A673 (cell line): Measurements from ENCODE around the gene C19orf12.

Experiments used
- CTCF ChIP-seq: fragments of 300-800, 200-600 bp; sonication (generic); conservative IDR thresholded peaks from 2 replicates; pipeline ENCODE4 v1.5.1; 2017; ENCODE audit warnings: low read depth, mild to moderate bottlenecking, antibody characterized with exemption, low read length, moderate library complexity, mixed read lengths
- EZH2 ChIP-seq: fragments of 200-600 bp; sonication (generic); IDR thresholded peaks from 2 replicates; pipeline ENCODE4 v1.6.1; 2017; ENCODE audit warnings: borderline replicate concordance, low read depth, mild to moderate bottlenecking, mixed read lengths, antibody characterized with exemption, low read length; ENCODE audit not compliant: poor library complexity, severe bottlenecking

- TF ChIP-seq CTCF (no peak), EZH2 (no peak)
Observed at GRCh38 chr19:29681422-29682235, 33.4 kb downstream of the C19orf12 start.
